ENCODE measurements around the gene ZNF662.

- TF ChIP-seq, protein P1, sequence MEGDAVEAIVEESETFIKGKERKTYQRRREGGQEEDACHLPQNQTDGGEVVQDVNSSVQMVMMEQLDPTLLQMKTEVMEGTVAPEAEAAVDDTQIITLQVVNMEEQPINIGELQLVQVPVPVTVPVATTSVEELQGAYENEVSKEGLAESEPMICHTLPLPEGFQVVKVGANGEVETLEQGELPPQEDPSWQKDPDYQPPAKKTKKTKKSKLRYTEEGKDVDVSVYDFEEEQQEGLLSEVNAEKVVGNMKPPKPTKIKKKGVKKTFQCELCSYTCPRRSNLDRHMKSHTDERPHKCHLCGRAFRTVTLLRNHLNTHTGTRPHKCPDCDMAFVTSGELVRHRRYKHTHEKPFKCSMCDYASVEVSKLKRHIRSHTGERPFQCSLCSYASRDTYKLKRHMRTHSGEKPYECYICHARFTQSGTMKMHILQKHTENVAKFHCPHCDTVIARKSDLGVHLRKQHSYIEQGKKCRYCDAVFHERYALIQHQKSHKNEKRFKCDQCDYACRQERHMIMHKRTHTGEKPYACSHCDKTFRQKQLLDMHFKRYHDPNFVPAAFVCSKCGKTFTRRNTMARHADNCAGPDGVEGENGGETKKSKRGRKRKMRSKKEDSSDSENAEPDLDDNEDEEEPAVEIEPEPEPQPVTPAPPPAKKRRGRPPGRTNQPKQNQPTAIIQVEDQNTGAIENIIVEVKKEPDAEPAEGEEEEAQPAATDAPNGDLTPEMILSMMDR (conservative IDR thresholded peaks at IDR 0.05 in 1 of 2, IDR thresholded peaks at IDR 0.05 in 1 of 2; ENCODE audit: low read depth in 1 of 2, low read length in 2 of 2): no peak
- TF ChIP-seq EZH2 (IDR thresholded peaks at IDR 0.05; ENCODE audit: low read length, missing control alignments): no peak
Observed at GRCh38 chr3:42867138-42867537, 38.8 kb upstream of the ZNF662 start.

All from fibroblast of lung (primary cell).